GM12874 (cell line): Measurements from ENCODE around the gene TSR1.

ENCODE experiments used
- TF ChIP-seq, protein P1 (sequence below): IDR thresholded peaks from 2 replicates; pipeline ENCODE4 v1.5.1; 2011; ENCODE audit warnings: low read depth, mild to moderate bottlenecking, control low read depth, low read length, moderate library complexity; ENCODE audit not compliant: insufficient read depth

TSR1 gene

DNA sequence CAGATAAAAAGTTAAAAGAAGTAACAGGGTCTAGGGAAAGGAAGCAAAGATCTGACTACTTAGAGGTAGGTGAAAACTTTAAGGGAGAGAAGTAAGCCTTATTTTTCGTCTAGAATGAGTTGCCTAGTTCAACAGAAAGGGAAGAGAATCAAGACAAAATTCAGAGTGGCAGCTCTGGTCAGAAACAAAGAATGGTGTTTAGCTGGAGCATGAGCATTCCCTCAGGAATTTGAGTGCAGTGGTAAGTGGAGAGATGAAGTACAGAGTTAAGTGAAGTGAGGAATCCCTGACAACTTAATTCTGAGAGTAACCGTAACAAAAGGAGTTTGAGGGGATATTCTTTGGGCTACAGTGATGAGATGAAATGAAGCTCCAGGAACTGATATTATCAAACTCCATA lies 44.2 kb downstream of the TSR1 start:
- TF ChIP-seq, protein P1, sequence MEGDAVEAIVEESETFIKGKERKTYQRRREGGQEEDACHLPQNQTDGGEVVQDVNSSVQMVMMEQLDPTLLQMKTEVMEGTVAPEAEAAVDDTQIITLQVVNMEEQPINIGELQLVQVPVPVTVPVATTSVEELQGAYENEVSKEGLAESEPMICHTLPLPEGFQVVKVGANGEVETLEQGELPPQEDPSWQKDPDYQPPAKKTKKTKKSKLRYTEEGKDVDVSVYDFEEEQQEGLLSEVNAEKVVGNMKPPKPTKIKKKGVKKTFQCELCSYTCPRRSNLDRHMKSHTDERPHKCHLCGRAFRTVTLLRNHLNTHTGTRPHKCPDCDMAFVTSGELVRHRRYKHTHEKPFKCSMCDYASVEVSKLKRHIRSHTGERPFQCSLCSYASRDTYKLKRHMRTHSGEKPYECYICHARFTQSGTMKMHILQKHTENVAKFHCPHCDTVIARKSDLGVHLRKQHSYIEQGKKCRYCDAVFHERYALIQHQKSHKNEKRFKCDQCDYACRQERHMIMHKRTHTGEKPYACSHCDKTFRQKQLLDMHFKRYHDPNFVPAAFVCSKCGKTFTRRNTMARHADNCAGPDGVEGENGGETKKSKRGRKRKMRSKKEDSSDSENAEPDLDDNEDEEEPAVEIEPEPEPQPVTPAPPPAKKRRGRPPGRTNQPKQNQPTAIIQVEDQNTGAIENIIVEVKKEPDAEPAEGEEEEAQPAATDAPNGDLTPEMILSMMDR, result no peak

DNA sequence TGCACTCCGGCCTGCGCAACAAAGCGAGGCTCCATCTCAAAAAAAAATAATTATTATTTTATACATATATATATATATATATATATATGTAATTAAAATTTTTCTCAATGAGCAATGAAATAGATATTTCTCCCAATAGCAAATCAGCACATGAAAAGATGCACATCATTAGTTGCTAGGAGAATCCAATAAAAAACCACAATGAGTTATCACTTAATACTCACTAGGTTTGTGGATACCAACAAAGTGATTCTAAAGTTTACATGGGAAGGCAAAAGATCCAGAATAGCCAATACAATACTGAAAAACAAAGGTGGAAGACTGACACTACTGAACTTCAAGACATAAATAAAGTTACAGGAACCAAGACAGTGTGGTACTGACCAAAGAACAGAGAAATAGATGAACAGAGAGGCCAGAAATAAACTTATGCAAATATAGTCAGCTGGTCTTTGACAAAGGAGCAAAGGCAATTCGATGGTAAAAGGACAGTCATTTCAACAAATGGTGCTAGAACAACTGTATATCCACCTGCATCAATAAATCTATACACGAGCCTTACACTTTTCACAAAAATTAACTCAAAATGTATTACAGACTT lies 46.3 kb downstream of the TSR1 start:
- TF ChIP-seq, protein P1, result no peak

DNA sequence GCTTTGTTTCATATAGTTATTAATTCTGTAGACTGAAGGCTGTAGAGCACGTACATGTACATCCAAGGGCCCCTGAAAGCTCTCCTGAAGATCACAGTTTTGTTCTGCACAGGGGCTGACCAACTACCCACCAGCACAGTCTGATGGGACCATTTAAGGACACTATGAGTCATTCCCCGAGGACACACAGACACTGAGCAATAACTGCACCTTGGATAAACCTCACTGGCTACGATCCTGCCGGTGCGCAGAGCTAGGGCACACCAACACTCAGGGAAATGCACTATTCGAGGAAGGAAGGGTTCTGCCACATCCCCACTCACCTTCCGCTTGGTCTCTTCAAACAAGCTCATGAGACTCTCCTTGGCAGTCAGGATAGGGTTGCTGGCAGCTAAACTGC lies 53.0 kb downstream of the TSR1 start:
- TF ChIP-seq, protein P1, result no peak

DNA sequence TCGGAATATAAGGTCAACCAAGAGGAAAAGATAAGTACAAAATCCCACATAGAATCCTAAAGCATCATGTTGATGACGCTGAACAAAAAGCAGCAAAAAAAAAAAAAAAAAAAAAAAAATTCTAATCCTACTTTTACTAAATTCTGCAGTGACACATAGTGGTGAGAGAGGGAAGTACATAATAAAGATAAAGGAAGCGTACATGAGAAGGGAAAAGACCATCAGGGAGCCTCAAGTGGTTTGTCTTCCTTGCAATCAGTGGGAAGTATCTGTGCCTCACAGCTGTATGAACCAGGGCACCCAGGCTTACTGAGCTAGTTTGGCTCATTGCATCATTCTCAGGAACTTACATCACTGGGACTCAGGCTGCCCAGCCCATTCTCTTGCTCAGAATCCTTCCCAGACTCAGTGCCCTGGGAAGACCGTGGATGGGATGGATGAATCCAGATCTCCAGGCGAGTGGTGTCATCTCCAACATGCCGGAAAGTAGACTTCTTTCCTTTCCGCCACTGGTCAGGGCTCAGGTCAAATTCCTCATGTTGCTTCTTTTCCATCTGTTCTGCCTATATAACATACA lies 53.9 kb downstream of the TSR1 start:
- TF ChIP-seq, protein P1, result peak; percentile 29; the same call in 1 of the 2 replicates

DNA sequence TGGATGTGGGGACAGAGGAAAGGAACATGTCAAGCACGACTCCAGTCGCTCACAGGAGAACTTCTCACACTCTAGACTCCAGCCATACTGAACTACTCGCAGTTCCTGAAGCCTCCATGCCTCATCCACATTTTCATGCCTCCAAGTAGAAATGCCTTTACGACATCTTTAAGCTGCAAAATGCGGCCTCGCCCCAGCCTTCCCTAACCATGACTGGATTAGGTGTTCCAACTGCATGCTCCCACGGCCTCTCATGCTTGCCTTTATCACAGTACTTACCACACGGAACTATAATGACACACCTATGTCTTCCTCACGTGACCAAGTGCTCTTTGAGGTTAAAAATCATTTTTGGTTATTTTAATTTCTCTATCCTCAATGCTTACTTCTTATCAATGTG lies 56.5 kb downstream of the TSR1 start:
- TF ChIP-seq, protein P1, result no peak

DNA sequence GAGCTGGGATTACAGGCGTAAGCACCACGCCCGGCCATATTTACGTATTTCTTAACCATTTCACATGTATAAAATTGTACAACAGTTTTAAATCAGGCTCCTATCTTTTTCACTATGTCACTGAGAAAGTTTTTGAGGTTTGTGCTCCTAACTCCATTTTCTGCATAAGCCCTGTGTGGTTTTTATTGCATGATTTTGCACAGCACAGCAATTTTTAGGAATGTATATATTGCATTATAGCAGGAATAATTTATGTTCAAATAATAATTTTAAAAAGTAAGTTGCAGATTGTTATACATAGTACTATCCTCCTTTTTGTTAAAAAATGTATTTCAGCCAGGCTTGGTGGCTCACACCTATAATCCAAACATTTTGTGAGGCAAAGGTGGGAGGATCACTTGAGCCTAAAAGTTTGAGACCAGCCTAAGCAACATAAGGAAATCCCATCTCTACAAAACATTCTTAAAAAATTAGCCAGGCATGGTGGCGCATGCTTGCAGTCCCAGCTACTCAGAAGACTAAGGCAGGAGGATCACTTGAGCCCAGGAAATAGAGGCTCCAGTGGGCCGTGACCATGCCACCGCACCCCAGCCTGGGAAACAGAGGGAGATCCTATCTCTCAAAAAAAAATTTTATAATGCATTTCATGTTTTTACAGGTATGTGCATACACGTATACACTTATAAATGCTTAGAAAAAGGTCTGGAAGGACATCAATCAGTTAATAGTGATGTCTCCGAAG lies 58.7 kb downstream of the TSR1 start:
- TF ChIP-seq, protein P1, result no peak

DNA sequence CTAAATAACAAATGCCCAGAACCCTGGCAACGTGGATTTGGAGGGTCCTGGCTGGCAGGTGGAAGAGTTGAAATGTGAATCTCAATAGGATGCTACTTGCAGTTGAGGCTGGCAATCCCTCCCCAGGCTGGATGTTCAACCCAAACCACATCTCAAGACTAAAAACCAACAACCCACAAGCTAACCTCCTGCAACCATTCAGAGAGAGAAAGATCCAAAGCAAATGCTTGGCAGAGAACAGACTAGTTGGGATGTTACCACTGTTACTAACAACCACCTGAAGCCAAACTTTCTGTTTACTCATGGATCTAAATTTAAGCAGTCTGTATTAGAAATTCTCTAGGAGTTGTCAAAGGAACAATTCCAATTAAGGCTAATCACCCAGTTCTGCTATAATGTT lies 60.5 kb downstream of the TSR1 start:
- TF ChIP-seq, protein P1, result no peak
